BJ (cell line): Measurements from ENCODE around the gene COG2. TPM values are rescaled to one million over a fixed set of nuclear protein-coding genes. Genes with fewer than 3 reads are reported as not detected.

Experiments
- CTCF ChIA-PET: fragments of 350-600 bp; formaldehyde crosslinking; extraction: SDS; loops from one replicate; lab custom pipeline; 2021; ENCODE audit warnings: antibody characterized with exemption, inconsistent platforms; lab: Yijun Ruan, JAX
- POLR2A ChIA-PET: fragments of 300-600 bp; sonication (Branson Sonifier 250); formaldehyde crosslinking; extraction: SDS; loops from one replicate; lab custom pipeline; 2021; ENCODE audit warnings: antibody characterized with exemption; lab: Charles Lee
- DNase-seq: peaks from one replicate; pipeline ENCODE4 v3.0.0-alpha.2; 2011; ENCODE audit warnings: low read depth
- H3K27me3 ChIP-seq: 2 replicates; pipeline ENCODE4 v1.6.0; 2011; ENCODE audit warnings: low read length; ENCODE audit not compliant: control insufficient read depth, insufficient read depth
- H3K36me3 ChIP-seq: 2 replicates; pipeline ENCODE4 v1.5.1; 2011; ENCODE audit warnings: low read length; ENCODE audit not compliant: control insufficient read depth, insufficient read depth
- H3K4me3 ChIP-seq: 2 replicates; pipeline ENCODE4 v1.5.1; 2011; ENCODE audit warnings: low read depth, mild to moderate bottlenecking, control low read depth, low read length
- CTCF ChIP-seq: IDR thresholded peaks from 2 replicates; pipeline ENCODE4 v1.5.1; 2011; ENCODE audit warnings: low read depth, mild to moderate bottlenecking, control low read depth, inconsistent platforms, low read length, moderate library complexity; ENCODE audit not compliant: insufficient read depth
- polyA plus RNA-seq: library from polyadenylated mRNA; depleted of rRNA; stranded (reverse); fragments of >200 nt; gene quantifications from 2 replicates; pipeline ENCODE4 v1.2.3, GENCODE V29; 2011

COG2 gene
- polyA plus RNA-seq, 1 experiment = 12.0 TPM

DNA sequence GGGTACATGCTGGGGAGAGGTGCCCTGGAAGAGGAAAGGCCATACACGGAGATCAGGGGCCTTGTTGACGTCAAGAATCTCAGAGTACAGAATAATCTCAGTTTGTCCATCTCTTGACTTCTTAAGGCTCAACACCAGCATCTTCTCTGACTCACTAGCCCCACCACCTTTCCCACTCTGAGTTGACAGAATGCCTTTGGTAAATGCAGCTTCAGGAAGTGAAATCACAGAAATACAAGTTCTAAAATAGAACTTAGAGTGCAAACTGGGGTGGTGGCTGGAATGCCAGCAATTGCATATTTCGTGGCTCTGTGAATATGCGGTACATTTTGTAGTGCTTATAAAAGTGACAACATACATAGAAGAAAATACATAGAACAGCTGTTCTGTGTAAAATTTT, 1.6 kb downstream of the COG2 start:
- DNase-seq = no peak
- ChIA-PET POLR2A (no interaction called here), CTCF (interaction anchor here (0.7 to 3.6 kb wide), 6 partner anchors 39 to 154 kb away, joined by 3 to 24 read pairs (median 3); no protein-coding TSS in a partner anchor)
- no peak for TF ChIP-seq CTCF
- Histone ChIP-seq H3K27me3 (no peaks in the 10 kb centered on the region), H3K4me3 (no peak overlapping the region), H3K36me3 (no peaks in the 10 kb centered on the region)

GRCh38 chr1:230646710-230647302, 4.5 kb downstream of the COG2 start:
- no peak for TF ChIP-seq CTCF
- H3K27me3 ChIP-seq = no peaks in the 10 kb centered on the region
- DNase-seq = no peak
- ChIA-PET CTCF (no interaction called here), POLR2A (no interaction called here)
- H3K4me3 ChIP-seq = no peak overlapping the region
- no peaks in the 10 kb centered on the region for H3K36me3 ChIP-seq

GRCh38 chr1:230647321-230647720, 5.0 kb downstream of the COG2 start:
- Histone ChIP-seq H3K4me3 (no peak overlapping the region), H3K36me3 (no peaks in the 10 kb centered on the region), H3K27me3 (no peaks in the 10 kb centered on the region)
- TF ChIP-seq CTCF = no peak
- ChIA-PET CTCF (no interaction called here), POLR2A (no interaction called here)
- DNase-seq = no peak

DNA sequence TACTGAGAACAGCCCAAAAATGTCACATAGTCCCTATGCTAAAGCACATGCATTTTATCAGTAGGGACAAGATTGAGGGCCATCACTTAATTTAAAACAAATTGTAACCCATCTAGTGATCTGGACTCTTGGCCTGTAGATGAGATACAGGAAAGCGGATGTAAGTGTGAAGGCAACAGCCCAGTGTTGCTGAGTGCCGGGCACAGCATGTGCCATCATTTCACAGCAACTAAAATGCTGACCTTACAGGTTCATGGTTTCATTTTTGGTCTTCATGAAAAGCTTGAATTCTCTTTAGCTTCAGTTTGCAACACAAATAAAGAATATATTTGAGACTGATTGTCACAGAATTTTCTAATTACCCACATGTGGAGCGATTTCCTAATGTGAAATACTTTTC, 5.8 kb downstream of the COG2 start:
- Histone ChIP-seq H3K4me3 (no peak overlapping the region), H3K27me3 (no peaks in the 10 kb centered on the region), H3K36me3 (no peaks in the 10 kb centered on the region)
- ChIA-PET CTCF (no interaction called here), POLR2A (no interaction called here)
- no peak for TF ChIP-seq CTCF
- DNase-seq = no peak

GRCh38 chr1:230650300-230650699, 8.0 kb downstream of the COG2 start:
- H3K36me3 ChIP-seq = no peaks in the 10 kb centered on the region
- POLR2A ChIA-PET = no interaction called here
- CTCF ChIA-PET = interaction anchor here (1.3 to 1.8 kb wide), 2 partner anchors 9 to 123 kb away, joined by 5 to 9 read pairs; no protein-coding TSS in a partner anchor

More at GRCh38 chr1:230650300-230650699, 8.0 kb downstream of the COG2 start:
- TF ChIP-seq CTCF = no peak
- H3K4me3 ChIP-seq = no peak overlapping the region
- DNase-seq = no peak
- H3K27me3 ChIP-seq = no peaks in the 10 kb centered on the region
